NCI-H1930 (cell line): Measurements from ENCODE around the gene FMO4.
A peak's percentile ranks its signal among the peaks of the same experiment; 100 is the strongest.
"Not testable (repeated sequence)": the region's sequence is repeated elsewhere in the genome, so short reads cannot be mapped to it uniquely, and the experiment has no call there.

Source experiments
- DNase-seq, 2 experiments: peaks; one replicate each; lab custom pipeline; 2025; lab: John Stamatoyannopoulos, UW

The FMO4 gene

GRCh38 chr1:171313835-171314320 lies at the start of gene FMO4:
Gene FMO4 (plus strand): TSS chr1:171314183. CDS start chr1:171319826, 5,643 bp downstream.
- peak; percentile 42 to 62 for DNase-seq

GRCh38 chr1:171265686-171266085 lies 48.3 kb upstream of the FMO4 start:
- DNase-seq = no peak

- no peak for DNase-seq
Observed at GRCh38 chr1:171266930-171267329, 47.1 kb upstream of the FMO4 start.

- DNase-seq = no peak
Observed at GRCh38 chr1:171267391-171267790, 46.6 kb upstream of the FMO4 start.

GRCh38 chr1:171270806-171271205 lies 43.2 kb upstream of the FMO4 start:
- no peak for DNase-seq

- DNase-seq = no peak
Observed at GRCh38 chr1:171277534-171277933, 36.4 kb upstream of the FMO4 start.

- no peak for DNase-seq
Observed at GRCh38 chr1:171279234-171279633, 34.7 kb upstream of the FMO4 start.

GRCh38 chr1:171279678-171280077 lies 34.3 kb upstream of the FMO4 start:
- DNase-seq = no peak

- no peak for DNase-seq
Observed at GRCh38 chr1:171280599-171280998, 33.4 kb upstream of the FMO4 start.

- no peak for DNase-seq
Observed at GRCh38 chr1:171286032-171286705, 27.8 kb upstream of the FMO4 start.

- no peak for DNase-seq
Observed at GRCh38 chr1:171290621-171291020, 23.4 kb upstream of the FMO4 start.

GRCh38 chr1:171292799-171293198 lies 21.2 kb upstream of the FMO4 start:
- DNase-seq = no peak

- DNase-seq = not testable (repeated sequence)
Observed at GRCh38 chr1:171295383-171295782, 18.6 kb upstream of the FMO4 start.

- DNase-seq = no peak
Observed at GRCh38 chr1:171295821-171296220, 18.2 kb upstream of the FMO4 start.

GRCh38 chr1:171296897-171297296 lies 17.1 kb upstream of the FMO4 start:
- DNase-seq = no peak

GRCh38 chr1:171298696-171299095 lies 15.3 kb upstream of the FMO4 start:
- DNase-seq = no peak

GRCh38 chr1:171299342-171299741 lies 14.6 kb upstream of the FMO4 start:
- no peak for DNase-seq

- peak in 1 of 2 experiments; percentile 5 for DNase-seq
Observed at GRCh38 chr1:171300401-171300800, 13.6 kb upstream of the FMO4 start.

- DNase-seq = no peak
Observed at GRCh38 chr1:171310661-171311087, 3.3 kb upstream of the FMO4 start.

GRCh38 chr1:171311771-171312558 lies 2.0 kb upstream of the FMO4 start:
- no peak for DNase-seq

GRCh38 chr1:171313319-171313834 lies 606 bp upstream of the FMO4 start:
- DNase-seq = no peak

- no peak for DNase-seq
Observed at GRCh38 chr1:171329251-171329650, 15.3 kb downstream of the FMO4 start.

GRCh38 chr1:171334024-171334640 lies 20.1 kb downstream of the FMO4 start:
- DNase-seq = no peak
